H9 (cell line): ENCODE results near the gene CBLB. TPM values are rescaled to one million over a fixed set of nuclear protein-coding genes. Genes with fewer than 3 reads are reported as not detected.

ENCODE experiments used
- DNase-seq: peaks from one replicate; pipeline ENCODE4 v3.0.0-alpha.2; 2017
- H2AFZ ChIP-seq: one replicate; pipeline ENCODE4 v1.6.1; 2013; ENCODE audit warnings: mild to moderate bottlenecking, low read length, control low read depth, moderate library complexity
- H2AK5ac ChIP-seq: 2 replicates; pipeline ENCODE4 v1.6.1; 2013; ENCODE audit warnings: low read length, control low read depth, mixed read lengths; ENCODE audit not compliant: insufficient read length
- H2BK120ac ChIP-seq: one replicate; pipeline ENCODE4 v1.6.1; 2013; ENCODE audit warnings: low read depth, mild to moderate bottlenecking, low read length, control low read depth, inconsistent platforms; ENCODE audit not compliant: poor library complexity, severe bottlenecking
- H2BK12ac ChIP-seq: 2 replicates; pipeline ENCODE4 v1.6.1; 2013; ENCODE audit warnings: low read length, control low read depth, mixed read lengths, low read depth; ENCODE audit not compliant: insufficient read length
- H2BK15ac ChIP-seq: 2 replicates; pipeline ENCODE4 v1.6.1; 2013; ENCODE audit warnings: low read depth, low read length, control low read depth
- H2BK20ac ChIP-seq: one replicate; pipeline ENCODE4 v1.6.1; 2013; ENCODE audit warnings: low read depth, mild to moderate bottlenecking, low read length, control low read depth, inconsistent platforms; ENCODE audit not compliant: poor library complexity, severe bottlenecking
- H2BK5ac ChIP-seq: 2 replicates; pipeline ENCODE4 v1.6.1; 2013; ENCODE audit warnings: low read length, control low read depth, mixed read lengths; ENCODE audit not compliant: insufficient read length
- H3K14ac ChIP-seq: 2 replicates; pipeline ENCODE4 v1.6.1; 2013; ENCODE audit warnings: low read length, control low read depth; ENCODE audit not compliant: insufficient read depth
- H3K18ac ChIP-seq: 2 replicates; pipeline ENCODE4 v1.6.1; 2013; ENCODE audit warnings: low read depth, mild to moderate bottlenecking, mixed read lengths, low read length, control low read depth; ENCODE audit not compliant: insufficient read length
- H3K23ac ChIP-seq: 2 replicates; pipeline ENCODE4 v1.6.1; 2013; ENCODE audit warnings: low read length, control low read depth, mixed read lengths, low read depth; ENCODE audit not compliant: insufficient read length
- H3K23me2 ChIP-seq: 2 replicates; pipeline ENCODE4 v1.6.1; 2013; ENCODE audit warnings: low read depth, mild to moderate bottlenecking, mixed read lengths, low read length, control low read depth; ENCODE audit not compliant: insufficient read length, poor library complexity, severe bottlenecking
- H3K27ac ChIP-seq: 2 replicates; pipeline ENCODE4 v1.5.1; 2013; ENCODE audit warnings: low read length, control low read depth, mixed read lengths, low read depth; ENCODE audit not compliant: insufficient read length
- H3K27me3 ChIP-seq: 2 replicates; pipeline ENCODE4 v1.6.1; 2013; ENCODE audit warnings: low read length, control low read depth, inconsistent platforms; ENCODE audit not compliant: insufficient read depth
- H3K4ac ChIP-seq: 2 replicates; pipeline ENCODE4 v1.6.1; 2013; ENCODE audit warnings: low read depth, mild to moderate bottlenecking, control low read depth, inconsistent platforms, low read length, moderate library complexity
- H3K4me1 ChIP-seq: 2 replicates; pipeline ENCODE4 v1.6.1; 2013; ENCODE audit warnings: low read length, control low read depth, inconsistent platforms; ENCODE audit not compliant: insufficient read depth
- H3K4me2 ChIP-seq: 2 replicates; pipeline ENCODE4 v1.6.1; 2013; ENCODE audit warnings: low read length, control low read depth, mixed read lengths; ENCODE audit not compliant: insufficient read length, insufficient read depth
- H3K56ac ChIP-seq: 2 replicates; pipeline ENCODE4 v1.6.1; 2013; ENCODE audit warnings: low read depth, mild to moderate bottlenecking, mixed read lengths, low read length, control low read depth; ENCODE audit not compliant: insufficient read length
- H3K79me1 ChIP-seq: 2 replicates; pipeline ENCODE4 v1.6.1; 2013; ENCODE audit warnings: low read depth, mild to moderate bottlenecking, moderate library complexity, low read length, control low read depth, inconsistent platforms; ENCODE audit not compliant: insufficient read depth, poor library complexity, severe bottlenecking
- H3K79me2 ChIP-seq: 2 replicates; pipeline ENCODE4 v1.6.1; 2013; ENCODE audit warnings: low read length, control low read depth, inconsistent platforms; ENCODE audit not compliant: insufficient read depth
- H3K9ac ChIP-seq: 2 replicates; pipeline ENCODE4 v1.6.1; 2013; ENCODE audit warnings: low read length, control low read depth, mixed read lengths; ENCODE audit not compliant: insufficient read length; ENCODE audit errors: extremely low read depth
- H3K9me3 ChIP-seq: one replicate; pipeline ENCODE4 v1.6.1; 2013; ENCODE audit warnings: low read depth, low read length, inconsistent platforms; ENCODE audit not compliant: control insufficient read depth
- H3T11ph ChIP-seq: one replicate; pipeline ENCODE4 v1.6.1; 2013; ENCODE audit warnings: mild to moderate bottlenecking, low read length, control low read depth, inconsistent platforms
- H4K20me1 ChIP-seq: one replicate; pipeline ENCODE4 v1.6.1; 2013; ENCODE audit not compliant: control insufficient read depth, insufficient read length, insufficient read depth
- H4K5ac ChIP-seq: 2 replicates; pipeline ENCODE4 v1.6.1; 2013; ENCODE audit warnings: low read depth, mild to moderate bottlenecking, mixed read lengths, low read length, control low read depth; ENCODE audit not compliant: insufficient read length
- H4K8ac ChIP-seq: replicated peaks from 2 replicates; pipeline ENCODE4 v1.6.1; 2013; ENCODE audit warnings: low read length, control low read depth, mixed read lengths, low read depth; ENCODE audit not compliant: insufficient read length
- H4K91ac ChIP-seq: 2 replicates; pipeline ENCODE4 v1.6.1; 2013; ENCODE audit warnings: low read depth, mild to moderate bottlenecking, moderate library complexity, mixed read lengths, low read length, control low read depth; ENCODE audit not compliant: insufficient read length
- H3K27ac Mint-ChIP-seq, 3 experiments: 2 replicates in 2 of 3; 3 replicates in 1 of 3; pipeline ENCODE4 v1.8.0; 2020 to 2021; ENCODE audit warnings: mixed read lengths in 3 of 3, mild to moderate bottlenecking in 1 of 3, moderate library complexity in 1 of 3
- H3K27me3 Mint-ChIP-seq: 2 replicates; pipeline ENCODE4 v1.8.0; 2021; ENCODE audit warnings: low read depth, mild to moderate bottlenecking, moderate library complexity, mixed read lengths
- H3K36me3 Mint-ChIP-seq, 3 experiments: 2 replicates in 2 of 3; 3 replicates in 1 of 3; pipeline ENCODE4 v1.8.0; 2020 to 2021; ENCODE audit warnings: low read depth in 3 of 3, mixed read lengths in 3 of 3; ENCODE audit not compliant: insufficient read depth in 1 of 3
- H3K4me1 Mint-ChIP-seq, 2 experiments: 2 replicates each; pipeline ENCODE4 v1.8.0; 2020; ENCODE audit warnings: mixed read lengths in 2 of 2
- H3K4me3 Mint-ChIP-seq, 2 experiments: 2 replicates in 1 of 2; 3 replicates in 1 of 2; pipeline ENCODE4 v1.8.0; 2020 to 2021; ENCODE audit warnings: mild to moderate bottlenecking in 2 of 2, mixed read lengths in 2 of 2, moderate library complexity in 1 of 2
- H3K9me3 Mint-ChIP-seq, 2 experiments: 2 replicates in 1 of 2; 3 replicates in 1 of 2; pipeline ENCODE4 v1.8.0; 2020; ENCODE audit warnings: mild to moderate bottlenecking in 2 of 2, mixed read lengths in 2 of 2, moderate library complexity in 1 of 2
- CTCF ChIP-seq: fragments of 200-600 bp; sonication (generic); conservative IDR thresholded peaks from 3 replicates; pipeline ENCODE4 v1.8.0; 2021; ENCODE audit warnings: antibody characterized with exemption, mild to moderate bottlenecking
- WGBS: extraction: QIAGEN DNeasy Blood & Tissue Kit; methylation state at CpG from one replicate; pipeline ENCODE4 v1.1.7; 2013; ENCODE audit warnings: missing lambda C conversion rate, low lambda C conversion rate, mixed read lengths; ENCODE audit not compliant: insufficient read length; ENCODE audit errors: extremely low coverage; 5-methylcytosine and 5-hydroxymethylcytosine counted together
- total RNA-seq: library from RNA; stranded (reverse); gene quantifications from 2 replicates; pipeline ENCODE4 v1.2.1, GENCODE V29; 2021

The CBLB gene
- total RNA-seq, 1 experiment from 2014 or later = 25.7 TPM

DNA sequence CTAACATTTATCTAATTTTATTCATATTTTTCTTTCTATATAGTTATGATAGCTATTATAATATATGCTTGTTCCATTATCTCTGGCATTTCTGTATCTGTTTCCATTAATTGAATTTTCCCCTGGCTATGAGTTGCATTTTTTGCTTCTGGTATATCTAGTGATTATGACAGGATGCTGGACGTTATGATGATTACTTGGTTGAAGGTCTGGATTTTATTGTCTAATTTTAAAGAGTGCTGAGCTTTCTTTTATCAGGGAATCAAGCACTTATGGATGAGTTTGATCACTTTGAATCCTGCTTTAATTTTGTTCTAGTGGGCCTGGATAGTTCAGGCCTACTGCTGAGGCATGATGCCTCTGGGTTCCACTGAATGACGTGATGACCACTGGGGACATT is 229.7 kb downstream of the CBLB start:
- H3K14ac ChIP-seq = no peak overlapping the region
- no peak overlapping the region for H3K18ac ChIP-seq
- H3K4me1 Mint-ChIP-seq = no peaks in the 10 kb centered on the region; a peak in 1 of 4 replicates
- no peak overlapping the region for H3T11ph ChIP-seq
- no peaks in the 10 kb centered on the region for H3K4me1 ChIP-seq
- no CpG with 5 or more reads among the region's 2 CpGs for WGBS
- H3K9me3 Mint-ChIP-seq = peaks cover 7% of the 10 kb centered on the region in 2 experiments; a peak in 3 of 5 replicates
- no peak overlapping the region for H3K56ac ChIP-seq
- H3K36me3 Mint-ChIP-seq = peaks cover 0 to 15% (median 6%) of the 10 kb centered on the region in 3 experiments; a peak in 3 of 7 replicates
- no peak overlapping the region for H4K8ac ChIP-seq
- no peak overlapping the region for H2BK12ac ChIP-seq
- H2BK5ac ChIP-seq = no peak overlapping the region
- H4K5ac ChIP-seq = no peak overlapping the region
- H3K27ac ChIP-seq = no peak overlapping the region
- H3K27me3 Mint-ChIP-seq = no peaks in the 10 kb centered on the region
- H4K20me1 ChIP-seq = no peaks in the 10 kb centered on the region
- no peaks in the 10 kb centered on the region for H3K79me2 ChIP-seq
- H2BK120ac ChIP-seq = no peak overlapping the region
- H2AK5ac ChIP-seq = no peak overlapping the region
- H4K91ac ChIP-seq = no peak overlapping the region
- no peaks in the 10 kb centered on the region for H3K27me3 ChIP-seq
- DNase-seq = no peak
- H2BK20ac ChIP-seq = no peak overlapping the region
- H3K4me2 ChIP-seq = no peak overlapping the region
- H3K23me2 ChIP-seq = no peaks in the 10 kb centered on the region
- no peak overlapping the region for H3K4ac ChIP-seq
- no peak overlapping the region for H3K23ac ChIP-seq
- H3K9me3 ChIP-seq = no peaks in the 10 kb centered on the region
- no peak overlapping the region for H2AFZ ChIP-seq
- no peaks in the 10 kb centered on the region for H3K79me1 ChIP-seq
- no peak overlapping the region for H3K9ac ChIP-seq
- no peak for TF ChIP-seq CTCF
- no peak overlapping the region for H2BK15ac ChIP-seq
- H3K27ac Mint-ChIP-seq = no peak overlapping the region
- no peak overlapping the region for H3K4me3 Mint-ChIP-seq
